GM23338 (cell line): ENCODE results near the gene CUEDC2. TPM values are rescaled to one million over a fixed set of nuclear protein-coding genes. Genes with fewer than 3 reads are reported as not detected.

ENCODE experiments used
- ATAC-seq: fragments of 200-7000 bp; cut with Tn5 transposase; 3 replicates; pipeline ENCODE4 v1.9.1; 2020
- DNase-seq: peaks from one replicate; pipeline ENCODE4 v3.0.0-alpha.2; 2015; ENCODE audit warnings: low spot score
- H2AFZ ChIP-seq: fragments of 200-600 bp; sonication (generic); 2 replicates; pipeline ENCODE4 v1.8.0; 2016; ENCODE audit warnings: antibody characterized with exemption, mild to moderate bottlenecking, moderate library complexity
- H3F3A ChIP-seq: fragments of 200-600 bp; sonication (generic); replicated peaks from 2 replicates; pipeline ENCODE4 v1.8.0; 2017; ENCODE audit warnings: antibody characterized with exemption, mixed run types, low read depth
- H3K27ac ChIP-seq: fragments of 200-600 bp; sonication (generic); 2 replicates; pipeline ENCODE4 v1.6.1; 2016; ENCODE audit warnings: low read depth
- H3K27me3 ChIP-seq: fragments of 200-600 bp; sonication (generic); 2 replicates; pipeline ENCODE4 v1.8.0; 2016; ENCODE audit warnings: mild to moderate bottlenecking, mixed run types, moderate library complexity; ENCODE audit not compliant: insufficient read depth
- H3K36me3 ChIP-seq: fragments of 200-600 bp; sonication (generic); 2 replicates; pipeline ENCODE4 v1.8.0; 2016; ENCODE audit warnings: mild to moderate bottlenecking; ENCODE audit not compliant: insufficient read depth
- H3K4me1 ChIP-seq: fragments of 200-600 bp; sonication (generic); 2 replicates; pipeline ENCODE4 v1.8.0; 2016; ENCODE audit warnings: mild to moderate bottlenecking, moderate library complexity; ENCODE audit not compliant: insufficient read depth
- H3K4me2 ChIP-seq: fragments of 200-600 bp; sonication (generic); 2 replicates; pipeline ENCODE4 v1.7.1; 2017; ENCODE audit warnings: mixed run types
- H3K4me3 ChIP-seq: fragments of 200-600 bp; sonication (generic); 2 replicates; pipeline ENCODE4 v1.6.1; 2016; ENCODE audit warnings: mixed run types
- H3K79me2 ChIP-seq: fragments of 200-600 bp; sonication (generic); replicated peaks from 2 replicates; pipeline ENCODE4 v1.8.0; 2017; ENCODE audit warnings: mild to moderate bottlenecking; ENCODE audit not compliant: insufficient read depth
- H3K9me2 ChIP-seq: fragments of 200-600 bp; sonication (generic); 2 replicates; pipeline ENCODE4 v1.8.0; 2017; ENCODE audit not compliant: insufficient read depth
- H4K20me1 ChIP-seq: fragments of 200-600 bp; sonication (generic); replicated peaks from 2 replicates; pipeline ENCODE4 v1.8.0; 2017; ENCODE audit warnings: mild to moderate bottlenecking; ENCODE audit not compliant: insufficient read depth
- H3K27ac Mint-ChIP-seq: 2 replicates; pipeline ENCODE4 v1.8.0; 2020; ENCODE audit warnings: inconsistent platforms, mild to moderate bottlenecking, moderate library complexity, mixed read lengths
- H3K27me3 Mint-ChIP-seq: 3 replicates; pipeline ENCODE4 v1.8.0; 2022; ENCODE audit warnings: low read depth, mild to moderate bottlenecking, moderate library complexity, mixed read lengths, inconsistent platforms; ENCODE audit not compliant: insufficient read depth, poor library complexity
- H3K36me3 Mint-ChIP-seq: 3 replicates; pipeline ENCODE4 v1.8.0; 2021; ENCODE audit warnings: low read depth, mild to moderate bottlenecking, inconsistent platforms, moderate library complexity, mixed read lengths
- H3K4me1 Mint-ChIP-seq: 3 replicates; pipeline ENCODE4 v1.8.0; 2020; ENCODE audit warnings: mild to moderate bottlenecking, inconsistent platforms, mixed read lengths
- H3K4me3 Mint-ChIP-seq: 3 replicates; pipeline ENCODE4 v1.8.0; 2021; ENCODE audit warnings: moderate library complexity, mild to moderate bottlenecking, inconsistent platforms, mixed read lengths
- H3K9me3 Mint-ChIP-seq: 3 replicates; pipeline ENCODE4 v1.8.0; 2020; ENCODE audit warnings: moderate library complexity, mild to moderate bottlenecking, inconsistent platforms, mixed read lengths
- CREB1 ChIP-seq: fragments of 250-450 bp; sonication (Bioruptor Pico); IDR thresholded peaks from 2 replicates; pipeline ENCODE4 v1.5.0; 2020; ENCODE audit warnings: low read depth, mild to moderate bottlenecking, moderate library complexity
- EZH2phosphoT487 ChIP-seq: fragments of 200-600 bp; sonication (generic); IDR thresholded peaks from one replicate; pipeline ENCODE4 v1.8.1; 2018; ENCODE audit warnings: antibody characterized with exemption; ENCODE audit not compliant: unreplicated experiment
- JUNB ChIP-seq: IDR thresholded peaks from one replicate; pipeline ENCODE4 v1.6.1; 2016; ENCODE audit warnings: antibody characterized with exemption; ENCODE audit not compliant: unreplicated experiment
- NANOG ChIP-seq: IDR thresholded peaks from 2 replicates; pipeline ENCODE4 v1.6.1; 2016; ENCODE audit warnings: antibody characterized with exemption, borderline replicate concordance
- POLR2AphosphoS5 ChIP-seq: IDR thresholded peaks from 2 replicates; pipeline ENCODE4 v1.6.1; 2016; ENCODE audit warnings: antibody characterized with exemption, low read depth
- STAT1 ChIP-seq: IDR thresholded peaks from one replicate; pipeline ENCODE4 v1.6.1; 2016; ENCODE audit warnings: antibody characterized with exemption; ENCODE audit not compliant: unreplicated experiment
- ZNF331 ChIP-seq: fragments of 250-450 bp; sonication (Bioruptor Pico); IDR thresholded peaks from 2 replicates; pipeline ENCODE4 v1.5.0; 2020; ENCODE audit warnings: low read depth, mild to moderate bottlenecking, moderate library complexity
- polyA plus RNA-seq: library from polyadenylated mRNA; unstranded; fragments of >200 nt; fragmentation: Nextera tagmentation; extraction: Ambion mirVana; gene quantifications from 2 replicates; pipeline ENCODE4 v1.2.1, GENCODE V29; 2016
- total RNA-seq: library from RNA; depleted of rRNA; stranded (reverse); fragments of >200 nt; shearing (Covaris generic); gene quantifications from 2 replicates; pipeline ENCODE4 v1.2.3, GENCODE V29; 2014
- TF ChIP-seq, protein P1 (sequence below): IDR thresholded peaks from 2 replicates; pipeline ENCODE4 v1.6.1; 2016; ENCODE audit warnings: antibody characterized with exemption
- TF ChIP-seq, protein P2 (sequence below), 2 experiments: fragments of 200-600 bp in 1 of 2; sonication (generic) in 1 of 2; conservative IDR thresholded peaks; 2 replicates each; pipeline versions ENCODE4 v1.5.1 to v1.6.1; 2016 to 2017; ENCODE audit warnings: antibody characterized with exemption in 2 of 2, low read depth in 2 of 2, mild to moderate bottlenecking in 2 of 2, moderate library complexity in 1 of 2

The CUEDC2 gene
- total and polyA plus RNA-seq, 2 experiments from 2014 or later: 39.2 to 47.3 TPM

GRCh38 chr10:102394079-102394800, 38.1 kb downstream of the CUEDC2 start:
- Mint-ChIP-seq H3K9me3 (no peaks in the 10 kb centered on the region), H3K36me3 (no peaks in the 10 kb centered on the region; the same call in 2 of the 3 replicates), H3K27me3 (peaks cover 44% of the 10 kb centered on the region), H3K4me3 (peak overlapping the region; percentile 82), H3K4me1 (peaks cover 14% of the 10 kb centered on the region), H3K27ac (no peak overlapping the region)
- no peaks in the 10 kb centered on the region for H3K9me2 ChIP-seq
- H3F3A ChIP-seq: 0 out of 2 replicates have a peak, but pooled peaks cover 5% of the 10 kb centered on the region
- no peaks in the 10 kb centered on the region for H3K79me2 ChIP-seq
- peak overlapping the region; percentile 88 for H3K4me3 ChIP-seq
- H4K20me1 ChIP-seq: no peaks in the 10 kb centered on the region; the same call in 1 of the 2 replicates
- ATAC-seq (peak; percentile 78), DNase-seq (peak; percentile 96)
- no peaks in the 10 kb centered on the region for H3K36me3 ChIP-seq
- H2AFZ ChIP-seq: peak overlapping the region; percentile 97
- H3K4me1 ChIP-seq: peaks cover 11% of the 10 kb centered on the region
- peak overlapping the region; percentile 96 for H3K4me2 ChIP-seq
- TF ChIP-seq, protein P1, sequence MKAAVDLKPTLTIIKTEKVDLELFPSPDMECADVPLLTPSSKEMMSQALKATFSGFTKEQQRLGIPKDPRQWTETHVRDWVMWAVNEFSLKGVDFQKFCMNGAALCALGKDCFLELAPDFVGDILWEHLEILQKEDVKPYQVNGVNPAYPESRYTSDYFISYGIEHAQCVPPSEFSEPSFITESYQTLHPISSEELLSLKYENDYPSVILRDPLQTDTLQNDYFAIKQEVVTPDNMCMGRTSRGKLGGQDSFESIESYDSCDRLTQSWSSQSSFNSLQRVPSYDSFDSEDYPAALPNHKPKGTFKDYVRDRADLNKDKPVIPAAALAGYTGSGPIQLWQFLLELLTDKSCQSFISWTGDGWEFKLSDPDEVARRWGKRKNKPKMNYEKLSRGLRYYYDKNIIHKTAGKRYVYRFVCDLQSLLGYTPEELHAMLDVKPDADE: 0 out of 2 replicates have a peak, but pooled peaks have one; percentile 35
- TF ChIP-seq ZNF331 (no peak), STAT1 (no peak), JUNB (no peak), POLR2AphosphoS5 (no peak), NANOG (no peak), CREB1 (CRISPR knock-in tag) (peak; percentile 96)
- TF ChIP-seq, protein P2, sequence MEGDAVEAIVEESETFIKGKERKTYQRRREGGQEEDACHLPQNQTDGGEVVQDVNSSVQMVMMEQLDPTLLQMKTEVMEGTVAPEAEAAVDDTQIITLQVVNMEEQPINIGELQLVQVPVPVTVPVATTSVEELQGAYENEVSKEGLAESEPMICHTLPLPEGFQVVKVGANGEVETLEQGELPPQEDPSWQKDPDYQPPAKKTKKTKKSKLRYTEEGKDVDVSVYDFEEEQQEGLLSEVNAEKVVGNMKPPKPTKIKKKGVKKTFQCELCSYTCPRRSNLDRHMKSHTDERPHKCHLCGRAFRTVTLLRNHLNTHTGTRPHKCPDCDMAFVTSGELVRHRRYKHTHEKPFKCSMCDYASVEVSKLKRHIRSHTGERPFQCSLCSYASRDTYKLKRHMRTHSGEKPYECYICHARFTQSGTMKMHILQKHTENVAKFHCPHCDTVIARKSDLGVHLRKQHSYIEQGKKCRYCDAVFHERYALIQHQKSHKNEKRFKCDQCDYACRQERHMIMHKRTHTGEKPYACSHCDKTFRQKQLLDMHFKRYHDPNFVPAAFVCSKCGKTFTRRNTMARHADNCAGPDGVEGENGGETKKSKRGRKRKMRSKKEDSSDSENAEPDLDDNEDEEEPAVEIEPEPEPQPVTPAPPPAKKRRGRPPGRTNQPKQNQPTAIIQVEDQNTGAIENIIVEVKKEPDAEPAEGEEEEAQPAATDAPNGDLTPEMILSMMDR (conservative IDR thresholded peaks at IDR 0.05; ENCODE audit: low read depth in 2 of 2): peak in 1 of 2 experiments; percentile 79; a peak in 3 of 4 replicates
- no peak overlapping the region for H3K27ac ChIP-seq
- H3K27me3 ChIP-seq: peaks cover 38% of the 10 kb centered on the region

GRCh38 chr10:102393411-102394078, 38.8 kb downstream of the CUEDC2 start:
- TF ChIP-seq, protein P2 (conservative IDR thresholded peaks at IDR 0.05; ENCODE audit: low read depth in 2 of 2): peak in 1 of 2 experiments; percentile 85; a peak in 2 of 4 replicates
- TF ChIP-seq EZH2phosphoT487 (no peak), CREB1 (CRISPR knock-in tag) (no peak)
- peak overlapping the region; percentile 88 for H3K4me3 ChIP-seq
- H3F3A ChIP-seq: 0 out of 2 replicates have a peak, but pooled peaks cover 5% of the 10 kb centered on the region
- peak overlapping the region; percentile 96 for H3K4me2 ChIP-seq
- Mint-ChIP-seq H3K9me3 (no peaks in the 10 kb centered on the region), H3K36me3 (no peaks in the 10 kb centered on the region; the same call in 2 of the 3 replicates), H3K27me3 (peaks cover 44% of the 10 kb centered on the region), H3K4me3 (peak overlapping the region; percentile 82), H3K4me1 (peaks cover 14% of the 10 kb centered on the region), H3K27ac (no peak overlapping the region)
- no peak overlapping the region for H3K27ac ChIP-seq
- no peaks in the 10 kb centered on the region for H3K79me2 ChIP-seq
- H4K20me1 ChIP-seq: no peaks in the 10 kb centered on the region; the same call in 1 of the 2 replicates
- H3K9me2 ChIP-seq: no peaks in the 10 kb centered on the region
- no peaks in the 10 kb centered on the region for H3K36me3 ChIP-seq
- H3K4me1 ChIP-seq: peaks cover 11% of the 10 kb centered on the region
- DNase-seq (peak; percentile 93), ATAC-seq (peak; percentile 75)
- peak overlapping the region; percentile 97 for H2AFZ ChIP-seq
- peaks cover 38% of the 10 kb centered on the region for H3K27me3 ChIP-seq
